ENCODE results near the gene SEC14L5.
"Not testable (repeated sequence)": the region's sequence is repeated elsewhere in the genome, so short reads cannot be mapped to it uniquely, and the experiment has no call there.

SEC14L5 gene

GRCh38 chr16:5033256-5034166 is 75.4 kb downstream of the SEC14L5 start, which contains the start of gene NAGPA:
TSS of gene NAGPA (minus strand) at chr16:5033935. CDS start at chr16:5033914, 21 bp downstream.
- DNase-seq (ENCODE audit: insufficient read length) (peak; percentile 91), FAIRE-seq (peak; percentile 87)
- TF ChIP-seq POLR2A (IDR thresholded peaks at IDR 0.05; ENCODE audit: low read depth, low read length) (peak; percentile 74; the same call in 1 of the 2 replicates), POLR2AphosphoS5 (IDR thresholded peaks at IDR 0.05; ENCODE audit: low read depth, low read length) (peak; percentile 53; the same call in 1 of the 2 replicates), TAF1 (IDR thresholded peaks at IDR 0.05; ENCODE audit: borderline replicate concordance, low read depth, low read length) (0 out of 2 replicates have a peak, but pooled peaks have one; percentile 45)

GRCh38 chr16:5034167-5034523 is 76.0 kb downstream of the SEC14L5 start:
- no peak for DNase-seq (ENCODE audit: insufficient read length)
- FAIRE-seq: peak; percentile 14
- TF ChIP-seq TAF1 (IDR thresholded peaks at IDR 0.05; ENCODE audit: borderline replicate concordance, low read depth, low read length): no peak
- TF ChIP-seq POLR2A (IDR thresholded peaks at IDR 0.05; ENCODE audit: low read depth, low read length): no peak
- TF ChIP-seq POLR2AphosphoS5 (IDR thresholded peaks at IDR 0.05; ENCODE audit: low read depth, low read length): no peak

- no peak for FAIRE-seq
- DNase-seq (ENCODE audit: insufficient read length): no peak
- TF ChIP-seq POLR2AphosphoS5 (IDR thresholded peaks at IDR 0.05; ENCODE audit: low read depth, low read length): no peak
- no peak for TF ChIP-seq TAF1 (IDR thresholded peaks at IDR 0.05; ENCODE audit: borderline replicate concordance, low read depth, low read length)
- TF ChIP-seq POLR2A (IDR thresholded peaks at IDR 0.05; ENCODE audit: low read depth, low read length): no peak
These were observed 77.7 kb downstream of the SEC14L5 start for GRCh38 chr16:5035909-5036227.

GRCh38 chr16:5036228-5037156 is 78.4 kb downstream of the SEC14L5 start:
- FAIRE-seq: no peak
- DNase-seq (ENCODE audit: insufficient read length): no peak
- TF ChIP-seq POLR2A (IDR thresholded peaks at IDR 0.05; ENCODE audit: low read depth, low read length) (no peak), TAF1 (IDR thresholded peaks at IDR 0.05; ENCODE audit: borderline replicate concordance, low read depth, low read length) (no peak), POLR2AphosphoS5 (IDR thresholded peaks at IDR 0.05; ENCODE audit: low read depth, low read length) (no peak)

GRCh38 chr16:5040451-5040850 is 82.3 kb downstream of the SEC14L5 start:
- DNase-seq (ENCODE audit: insufficient read length): no peak
- FAIRE-seq: no peak
- no peak for TF ChIP-seq POLR2A (IDR thresholded peaks at IDR 0.05; ENCODE audit: low read depth, low read length)
- TF ChIP-seq TAF1 (IDR thresholded peaks at IDR 0.05; ENCODE audit: borderline replicate concordance, low read depth, low read length): no peak
- no peak for TF ChIP-seq POLR2AphosphoS5 (IDR thresholded peaks at IDR 0.05; ENCODE audit: low read depth, low read length)

GRCh38 chr16:5041600-5042133 is 83.5 kb downstream of the SEC14L5 start:
- TF ChIP-seq TAF1 (IDR thresholded peaks at IDR 0.05; ENCODE audit: borderline replicate concordance, low read depth, low read length): no peak
- peak; percentile 23; the same call in 1 of the 2 replicates for TF ChIP-seq POLR2A (IDR thresholded peaks at IDR 0.05; ENCODE audit: low read depth, low read length)
- TF ChIP-seq POLR2AphosphoS5 (IDR thresholded peaks at IDR 0.05; ENCODE audit: low read depth, low read length): no peak
- DNase-seq (ENCODE audit: insufficient read length) (no peak), FAIRE-seq (peak; percentile 53)

DNA sequence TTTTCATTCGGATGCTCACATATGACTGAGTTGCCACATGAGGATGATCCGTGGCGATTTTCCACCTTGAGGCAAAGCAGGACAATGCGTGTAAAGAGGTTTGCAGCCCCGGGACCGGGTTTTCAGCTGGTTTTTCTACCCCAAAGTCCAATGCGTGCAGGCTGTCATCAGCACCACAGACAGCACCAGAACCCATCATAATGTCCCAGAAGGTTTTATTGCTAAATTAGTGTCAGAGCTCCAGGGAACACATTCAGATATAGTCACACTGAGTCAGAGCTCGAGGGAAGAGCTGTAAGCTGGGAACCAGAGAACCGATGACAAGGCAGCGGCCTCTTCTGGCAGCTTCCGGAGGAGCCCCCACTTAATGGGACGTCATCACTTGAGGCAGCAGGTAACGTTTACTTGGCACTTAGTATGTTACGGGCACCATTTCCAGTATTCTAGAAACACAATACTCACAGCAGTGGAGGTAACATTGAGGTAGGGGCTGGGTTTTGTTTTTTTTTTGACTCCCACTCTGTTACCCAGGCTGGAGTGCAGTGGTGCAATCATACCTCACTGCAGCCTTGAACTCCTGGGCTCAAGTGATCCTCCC is 84.5 kb downstream of the SEC14L5 start:
- no peak for DNase-seq (ENCODE audit: insufficient read length)
- FAIRE-seq: no peak
- TF ChIP-seq POLR2A (IDR thresholded peaks at IDR 0.05; ENCODE audit: low read depth, low read length) (no peak), POLR2AphosphoS5 (IDR thresholded peaks at IDR 0.05; ENCODE audit: low read depth, low read length) (no peak), TAF1 (IDR thresholded peaks at IDR 0.05; ENCODE audit: borderline replicate concordance, low read depth, low read length) (no peak)

DNA sequence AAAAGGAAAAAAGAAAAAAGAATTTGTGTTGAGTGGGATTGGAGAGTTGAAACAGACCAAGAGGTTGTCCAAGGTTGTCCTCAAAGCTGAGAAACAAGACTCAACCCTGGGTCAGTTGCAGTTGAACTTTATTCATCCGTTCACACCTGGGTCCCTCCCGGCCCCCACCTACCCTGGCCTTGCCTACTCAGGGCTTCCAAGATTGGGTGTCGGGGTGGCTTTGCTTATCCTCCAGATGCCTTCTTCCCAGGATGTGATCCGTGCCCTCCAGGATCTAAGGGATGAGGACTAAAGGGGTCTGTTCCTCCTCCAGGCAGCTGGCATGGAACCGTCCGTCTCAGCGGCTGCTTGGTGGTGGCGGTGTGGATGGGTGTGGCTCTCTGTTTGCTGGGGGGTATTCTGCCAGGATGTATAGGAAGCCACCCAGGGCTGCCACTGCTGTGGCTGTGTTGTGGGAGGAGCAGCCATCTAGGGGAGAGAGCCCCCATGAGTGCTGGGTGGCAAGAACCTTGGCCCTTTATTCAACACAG is 85.9 kb downstream of the SEC14L5 start:
- TF ChIP-seq POLR2AphosphoS5 (IDR thresholded peaks at IDR 0.05; ENCODE audit: low read depth, low read length) (no peak), POLR2A (IDR thresholded peaks at IDR 0.05; ENCODE audit: low read depth, low read length) (no peak), TAF1 (IDR thresholded peaks at IDR 0.05; ENCODE audit: borderline replicate concordance, low read depth, low read length) (no peak)
- DNase-seq (ENCODE audit: insufficient read length) (no peak), FAIRE-seq (no peak)

GRCh38 chr16:5044581-5044980 is 86.5 kb downstream of the SEC14L5 start:
- not testable (repeated sequence) for DNase-seq (ENCODE audit: insufficient read length); FAIRE-seq

- DNase-seq (ENCODE audit: insufficient read length) (no peak), FAIRE-seq (no peak)
- TF ChIP-seq POLR2AphosphoS5 (IDR thresholded peaks at IDR 0.05; ENCODE audit: low read depth, low read length) (no peak), TAF1 (IDR thresholded peaks at IDR 0.05; ENCODE audit: borderline replicate concordance, low read depth, low read length) (no peak), POLR2A (IDR thresholded peaks at IDR 0.05; ENCODE audit: low read depth, low read length) (no peak)
These were observed 87.5 kb downstream of the SEC14L5 start for GRCh38 chr16:5045499-5046115.
